ENCODE results near the gene NEU1. TPM values are rescaled to one million over a fixed set of nuclear protein-coding genes. Genes with fewer than 3 reads are reported as not detected.

The NEU1 gene
- total RNA-seq, 1 experiment from 2014 or later: 36.2 TPM

GRCh38 chr6:31831350-31832215, 31.0 kb downstream of the NEU1 start:
- Mint-ChIP-seq H3K4me3 (peak overlapping the region; percentile 79 to 88), H3K27me3 (ENCODE audit: low read depth) (peaks cover 4% of the 10 kb centered on the region)
- no peak overlapping the region for H3T11ph ChIP-seq (ENCODE audit: low read length)

More at GRCh38 chr6:31831350-31832215, 31.0 kb downstream of the NEU1 start:
- no peak overlapping the region for H4K8ac ChIP-seq (replicated peaks; ENCODE audit: insufficient read length, low read depth, low read length)
- Mint-ChIP-seq H3K36me3 (ENCODE audit: insufficient read depth in 1 of 3, low read depth in 3 of 3) (peaks cover 16 to 19% (median 17%) of the 10 kb centered on the region in 3 experiments), H3K27ac (no peak overlapping the region; a peak in 1 of 7 replicates), H3K9me3 (peaks cover 0 to 6% of the 10 kb centered on the region in 2 experiments; a peak in 2 of 5 replicates), H3K4me1 (peaks cover 18 to 23% of the 10 kb centered on the region in 2 experiments)
- H3K4ac ChIP-seq (ENCODE audit: low read depth, low read length): no peak overlapping the region
- H2BK12ac ChIP-seq (ENCODE audit: insufficient read length, low read depth, low read length): no peak overlapping the region
- H3K79me1 ChIP-seq (ENCODE audit: insufficient read depth, low read depth, low read length, poor library complexity, severe bottlenecking): peaks cover under 1% of the 10 kb centered on the region
- no peak overlapping the region for H2AK5ac ChIP-seq (ENCODE audit: insufficient read length, low read length)
- no peak overlapping the region for H4K5ac ChIP-seq (ENCODE audit: insufficient read length, low read depth, low read length)
- H4K20me1 ChIP-seq (ENCODE audit: control insufficient read depth, insufficient read depth, insufficient read length): no peaks in the 10 kb centered on the region
- no peak overlapping the region for H2BK20ac ChIP-seq (ENCODE audit: low read depth, low read length, poor library complexity, severe bottlenecking)
- H2BK120ac ChIP-seq (ENCODE audit: low read depth, low read length, poor library complexity, severe bottlenecking): no peak overlapping the region
- no peak for DNase-seq
- H3K18ac ChIP-seq (ENCODE audit: insufficient read length, low read depth, low read length): no peak overlapping the region
- peaks cover 17% of the 10 kb centered on the region; the same call in 1 of the 2 replicates for H3K79me2 ChIP-seq (ENCODE audit: insufficient read depth, low read length)
- H2AFZ ChIP-seq (ENCODE audit: low read length): no peak overlapping the region
- peaks cover 30% of the 10 kb centered on the region for H3K23me2 ChIP-seq (ENCODE audit: insufficient read length, low read depth, low read length, poor library complexity, severe bottlenecking)
- H3K9ac ChIP-seq (ENCODE audit: extremely low read depth, insufficient read length, low read length): no peak overlapping the region
- H3K4me2 ChIP-seq (ENCODE audit: insufficient read depth, insufficient read length, low read length): peak overlapping the region; percentile 61
- no peak for TF ChIP-seq CTCF (conservative IDR thresholded peaks at IDR 0.05)
- H3K14ac ChIP-seq (ENCODE audit: insufficient read depth, low read length): no peak overlapping the region
- H3K27ac ChIP-seq (ENCODE audit: insufficient read length, low read depth, low read length): no peak overlapping the region
- no peak overlapping the region for H4K91ac ChIP-seq (ENCODE audit: insufficient read length, low read depth, low read length)
- H3K9me3 ChIP-seq (ENCODE audit: control insufficient read depth, low read depth, low read length): no peaks in the 10 kb centered on the region
- no peak overlapping the region for H3K56ac ChIP-seq (ENCODE audit: insufficient read length, low read depth, low read length)
- no peaks in the 10 kb centered on the region for H3K4me1 ChIP-seq (ENCODE audit: insufficient read depth, low read length)
- no peak overlapping the region for H2BK5ac ChIP-seq (ENCODE audit: insufficient read length, low read length)
- WGBS (ENCODE audit: extremely low coverage, insufficient read length, low lambda C conversion rate): no CpG with 5 or more reads among the region's 15 CpGs
- H2BK15ac ChIP-seq (ENCODE audit: low read depth, low read length): no peak overlapping the region
- no peaks in the 10 kb centered on the region for H3K27me3 ChIP-seq (ENCODE audit: insufficient read depth, low read length)
- no peak overlapping the region for H3K23ac ChIP-seq (ENCODE audit: insufficient read length, low read depth, low read length)
